HL-60/S4 (cell line): ENCODE measurements around the gene PCDHAC2.

Source experiments
- in situ Hi-C: fragments of 300-500 bp; cut with MboI; formaldehyde crosslinking; loops from 2 replicates; pipeline ENCODE4 v1.14.3; 2022; ENCODE audit warnings: low sequenced_read_pairs

The PCDHAC2 gene

DNA sequence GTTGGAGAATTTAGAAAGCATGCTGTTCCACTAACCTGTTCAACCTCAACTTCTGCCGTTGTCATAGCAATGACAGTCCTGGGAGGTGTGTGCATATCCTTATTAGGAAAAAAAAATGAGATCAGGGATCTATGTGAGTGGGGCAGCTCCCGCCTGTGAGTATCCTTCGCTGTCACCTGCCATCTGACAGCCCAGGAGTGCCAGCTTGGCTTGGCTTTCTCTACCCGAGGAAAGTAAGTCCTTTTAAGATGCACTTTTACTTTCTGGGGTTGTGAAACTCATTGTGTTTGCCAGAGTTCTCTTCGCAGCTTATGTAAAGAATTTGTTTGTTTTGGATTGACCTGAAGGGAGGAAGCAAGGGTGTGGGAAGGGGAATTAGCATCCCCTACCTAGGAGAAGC is 21.8 kb downstream of the PCDHAC2 start:
- in situ Hi-C loops = no loop called here

DNA sequence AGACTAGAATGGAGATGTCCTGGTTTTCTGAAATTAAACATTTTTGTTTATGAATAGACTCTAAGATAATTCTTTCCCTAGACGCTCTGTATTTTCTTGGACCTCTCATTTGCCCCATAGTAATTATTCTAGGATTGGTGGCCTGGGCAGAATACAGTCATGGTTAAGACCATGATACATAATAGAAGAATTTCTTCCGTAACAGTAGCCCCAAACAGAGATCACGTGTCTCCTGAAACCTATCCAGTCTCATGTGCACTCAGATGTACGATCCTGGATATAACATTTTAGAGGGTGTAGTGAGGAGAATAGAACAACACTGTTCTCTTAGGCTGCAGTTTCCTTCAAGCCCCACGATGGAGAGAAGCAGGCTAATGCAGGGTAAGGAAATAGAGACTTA is 22.3 kb downstream of the PCDHAC2 start:
- in situ Hi-C loops = no loop called here

DNA sequence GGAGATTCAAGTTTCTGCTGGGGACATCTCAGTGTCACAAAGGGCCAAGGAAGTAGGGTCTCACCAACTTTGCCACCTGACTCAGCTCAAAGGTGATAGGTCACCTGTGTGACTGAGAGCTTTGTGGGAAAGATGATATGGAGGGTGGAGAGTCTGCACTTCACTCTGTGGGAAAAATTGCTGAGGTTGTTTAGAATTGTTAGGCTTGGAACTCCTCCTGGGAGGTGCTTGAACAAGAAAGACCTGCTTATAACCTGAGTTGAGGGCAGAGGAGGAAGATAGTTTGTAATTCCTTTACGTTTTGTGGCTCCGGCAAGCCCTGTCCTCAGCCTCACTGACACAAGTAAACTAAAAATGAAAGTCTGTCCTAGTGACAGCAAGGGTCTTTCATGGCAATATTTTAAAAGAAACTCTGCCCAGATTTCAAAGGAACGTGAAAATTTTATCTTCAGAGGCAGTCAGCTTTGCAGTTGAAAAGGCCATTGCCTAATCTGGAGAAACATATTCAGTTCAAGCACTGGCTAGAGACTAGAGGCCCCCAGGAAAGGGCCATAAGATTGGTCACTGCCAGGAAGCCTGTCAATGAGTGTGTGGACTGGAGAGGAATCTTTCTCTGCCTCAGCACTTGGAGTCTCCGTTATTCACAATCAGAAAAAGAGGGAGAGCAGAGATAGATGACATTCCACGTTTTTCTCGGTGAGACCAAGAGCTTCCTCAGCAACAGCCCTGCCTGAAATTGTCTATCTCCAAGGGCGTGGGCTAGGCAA is 23.2 kb downstream of the PCDHAC2 start:
- in situ Hi-C loops = no loop called here

DNA sequence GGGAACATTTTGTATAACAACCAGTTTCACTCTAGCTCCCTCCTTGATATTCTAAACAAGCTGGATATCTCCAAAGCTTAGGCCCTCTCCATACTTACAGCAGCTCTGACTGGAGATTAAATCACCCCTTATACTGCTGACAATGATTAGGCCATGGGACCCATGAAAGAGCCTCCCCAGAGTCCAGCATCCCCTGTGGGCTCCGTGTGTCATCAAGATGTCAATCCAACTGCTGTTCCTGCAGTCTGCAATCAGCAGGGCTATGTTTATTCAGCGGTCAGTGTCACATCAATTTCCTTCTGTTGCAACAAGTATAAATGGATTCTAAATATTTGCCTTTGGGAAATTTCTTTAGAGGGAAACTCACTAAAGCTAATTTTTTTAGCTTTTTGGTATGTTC is 26.6 kb downstream of the PCDHAC2 start:
- in situ Hi-C loops = no loop called here

DNA sequence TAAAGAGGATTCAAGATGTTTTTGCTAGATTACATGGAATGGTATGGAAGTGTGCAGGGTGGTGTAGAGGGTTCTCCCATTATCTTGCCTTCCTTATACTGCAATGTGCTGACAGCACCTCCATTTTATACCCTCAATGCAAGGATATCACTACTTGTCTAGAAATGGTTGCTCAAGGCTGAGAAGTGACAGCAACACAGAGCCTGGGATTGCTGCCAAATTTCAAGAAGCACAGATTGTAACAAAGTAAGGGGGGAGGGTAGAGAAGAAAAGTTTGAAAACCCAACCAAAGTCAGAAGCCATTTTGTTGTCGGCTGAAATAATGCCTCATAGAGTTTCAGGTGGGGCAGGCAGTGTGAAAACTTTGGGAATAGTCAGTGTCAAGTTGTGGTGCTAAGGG is 29.8 kb downstream of the PCDHAC2 start:
- in situ Hi-C loops = no loop called here

DNA sequence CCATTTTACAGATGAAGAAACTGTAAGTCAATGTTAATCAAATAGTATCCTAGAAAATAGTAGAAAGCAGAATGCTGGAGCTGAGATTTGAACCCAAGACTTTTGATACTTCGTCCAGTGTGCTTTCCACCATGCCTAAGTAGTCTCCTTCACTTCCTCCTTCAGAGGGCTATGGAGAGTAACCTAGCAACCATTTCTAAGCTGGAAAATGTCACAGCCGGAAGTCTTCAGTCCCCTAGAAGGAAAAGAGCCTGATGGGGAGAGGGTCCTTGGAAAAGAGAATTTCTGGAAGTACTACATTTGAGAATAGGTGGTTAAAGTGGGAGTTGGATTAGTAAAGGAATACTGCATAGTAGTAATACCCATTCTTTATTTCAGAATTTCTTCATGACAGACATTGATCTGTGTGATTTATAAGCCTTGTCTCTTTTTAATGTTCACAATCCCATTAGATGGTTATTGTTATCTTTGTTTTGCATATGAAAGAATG is 32.7 kb downstream of the PCDHAC2 start:
- in situ Hi-C loops = no loop called here

DNA sequence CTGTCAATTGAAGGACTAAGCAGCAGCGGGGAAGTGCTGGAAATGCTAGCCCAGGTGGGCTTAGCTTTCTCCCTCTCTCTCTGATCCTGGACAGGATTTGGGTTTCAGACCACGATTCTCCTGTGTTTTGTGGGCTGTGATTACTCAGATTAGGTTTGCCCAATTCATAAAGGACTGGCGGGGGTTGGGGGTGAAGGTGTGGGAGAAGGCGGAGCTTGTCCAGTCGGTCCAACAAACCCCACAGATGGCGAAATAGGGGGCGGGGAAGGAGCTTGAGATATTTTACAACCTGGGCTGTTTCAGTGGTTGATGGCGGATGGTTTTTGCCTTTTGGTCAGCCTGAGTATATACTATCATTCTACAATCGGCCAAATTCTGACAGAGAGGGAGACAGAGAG is 35.2 kb downstream of the PCDHAC2 start:
- in situ Hi-C loops = no loop called here

DNA sequence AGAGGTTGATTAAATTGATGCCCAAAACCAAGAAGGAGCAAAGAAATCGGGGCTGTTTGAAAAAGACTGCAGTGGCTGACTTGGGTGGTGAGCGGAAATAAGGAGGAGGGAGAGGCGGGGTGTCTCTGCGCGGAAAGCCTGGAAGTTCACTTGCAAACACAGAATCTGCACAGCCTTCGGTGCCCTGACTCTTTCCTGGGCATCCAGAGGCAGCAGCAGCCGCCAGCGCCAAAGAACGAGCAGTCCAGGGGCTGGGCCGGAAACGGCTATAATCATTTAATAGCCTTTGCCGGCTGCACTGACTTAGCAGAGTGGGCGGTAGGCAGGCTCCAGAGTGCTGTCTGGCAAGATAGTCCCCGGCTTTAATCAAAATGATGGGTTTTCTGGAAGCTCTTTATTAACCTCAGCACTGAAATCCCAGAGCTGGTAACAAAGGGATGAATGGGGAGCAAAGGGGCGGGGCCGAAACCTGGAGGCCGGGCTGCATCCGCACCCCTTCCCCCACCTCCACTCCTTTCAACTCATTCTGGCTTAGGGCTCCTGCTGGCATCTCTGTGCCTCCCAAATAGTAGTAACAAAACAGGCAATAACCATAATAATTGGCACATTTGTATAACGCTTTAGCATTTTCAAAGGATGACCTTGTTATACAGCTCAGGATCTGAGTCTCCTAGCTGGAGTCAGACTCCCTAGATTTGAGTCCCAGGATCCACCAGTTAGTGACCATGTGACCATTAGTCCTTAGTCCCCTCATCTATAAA is 35.7 kb downstream of the PCDHAC2 start:
- in situ Hi-C loops = no loop called here

DNA sequence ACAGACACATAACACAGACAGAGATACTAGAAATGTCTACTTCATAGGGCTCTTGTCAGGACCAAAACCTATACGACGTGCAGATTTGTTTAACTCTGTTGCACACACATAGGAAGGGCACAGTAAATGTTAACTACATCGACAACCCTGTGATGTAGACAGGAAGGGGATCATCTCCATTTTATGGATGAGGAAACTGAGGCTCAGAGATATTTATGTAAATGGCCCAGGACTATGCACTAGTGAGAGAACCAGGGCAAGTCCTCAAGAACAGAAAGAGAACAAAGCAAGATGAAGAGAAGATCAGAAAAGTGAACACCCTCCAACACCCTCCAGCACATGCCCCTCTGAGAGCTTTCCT is 36.3 kb downstream of the PCDHAC2 start:
- in situ Hi-C loops = no loop called here

DNA sequence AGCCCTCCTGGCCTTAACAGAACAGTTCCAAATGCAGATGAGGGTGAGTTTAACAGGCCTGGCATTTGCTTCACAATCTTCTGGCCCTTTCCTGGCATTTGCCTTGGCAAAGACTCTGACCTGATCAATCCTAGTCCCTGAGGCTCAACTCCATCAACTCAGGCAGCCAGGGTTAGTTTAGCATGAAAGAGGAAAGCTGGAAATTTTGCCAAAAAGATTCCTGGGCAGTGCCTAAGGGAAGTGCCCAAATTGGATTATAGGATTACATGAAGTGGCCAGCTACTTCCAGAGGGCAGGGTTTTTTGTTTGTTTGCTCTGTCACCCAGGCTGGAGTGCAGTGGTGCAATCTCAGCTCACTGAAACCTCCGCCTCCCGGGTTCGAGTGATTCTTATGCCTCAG is 36.8 kb downstream of the PCDHAC2 start:
- in situ Hi-C loops = no loop called here

DNA sequence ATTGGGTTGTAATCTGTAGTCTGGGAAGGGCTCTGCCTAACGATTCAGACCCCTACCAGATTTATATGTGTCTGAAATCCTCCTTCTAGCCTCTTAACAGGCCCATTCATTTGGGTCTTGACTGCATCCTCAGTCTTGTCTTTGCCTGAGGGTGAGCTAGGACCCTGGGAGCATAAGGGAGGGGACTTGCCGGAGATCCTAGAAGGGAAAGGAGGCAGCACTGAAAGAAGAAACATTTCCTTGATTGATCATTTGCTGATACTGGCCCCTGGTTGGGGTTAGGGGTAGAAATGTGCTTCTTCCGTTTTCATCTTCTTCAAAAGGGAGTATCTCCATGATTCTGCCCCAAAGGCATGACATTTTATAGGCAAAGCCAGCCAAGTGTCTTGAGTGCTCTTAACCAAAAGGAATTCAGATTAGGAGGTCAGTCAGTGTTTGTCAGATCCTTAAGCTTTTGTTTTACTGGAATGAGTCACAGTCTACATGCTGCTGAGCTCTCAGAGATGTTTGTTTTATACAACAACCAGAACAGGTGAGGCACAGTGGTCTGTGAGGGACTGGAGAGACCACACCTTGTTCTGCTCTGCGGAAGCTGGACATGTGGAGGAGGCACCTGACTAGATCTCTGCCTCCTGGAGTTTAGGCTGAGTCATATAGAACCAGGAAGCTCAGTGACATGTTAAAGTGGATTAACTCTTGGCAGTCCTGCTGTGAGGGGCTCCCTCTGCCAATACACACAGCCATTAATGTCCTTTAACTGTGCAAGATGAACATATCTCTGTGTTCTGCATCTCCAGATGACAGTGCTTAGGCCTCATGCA is 37.7 kb downstream of the PCDHAC2 start:
- in situ Hi-C loops = no loop called here

DNA sequence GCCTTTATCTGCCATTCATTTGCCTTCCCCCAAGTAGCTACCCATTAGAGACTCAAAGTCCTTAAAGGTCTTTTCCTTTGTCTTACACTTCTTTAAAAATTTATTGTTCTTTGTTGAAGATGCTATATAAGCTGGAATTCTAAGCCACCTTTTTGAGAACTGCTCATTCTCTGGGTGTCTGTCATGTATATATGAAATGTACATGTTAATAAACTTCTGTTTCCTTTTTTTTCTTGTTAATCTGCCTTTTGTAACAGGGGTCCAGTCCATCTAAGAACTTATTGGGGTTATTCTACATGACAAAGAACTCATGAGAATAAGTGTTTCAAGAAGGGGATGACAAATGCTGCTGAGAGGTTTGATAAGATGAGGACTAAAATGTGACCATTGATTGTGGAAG is 41.5 kb downstream of the PCDHAC2 start:
- in situ Hi-C loops = no loop called here

DNA sequence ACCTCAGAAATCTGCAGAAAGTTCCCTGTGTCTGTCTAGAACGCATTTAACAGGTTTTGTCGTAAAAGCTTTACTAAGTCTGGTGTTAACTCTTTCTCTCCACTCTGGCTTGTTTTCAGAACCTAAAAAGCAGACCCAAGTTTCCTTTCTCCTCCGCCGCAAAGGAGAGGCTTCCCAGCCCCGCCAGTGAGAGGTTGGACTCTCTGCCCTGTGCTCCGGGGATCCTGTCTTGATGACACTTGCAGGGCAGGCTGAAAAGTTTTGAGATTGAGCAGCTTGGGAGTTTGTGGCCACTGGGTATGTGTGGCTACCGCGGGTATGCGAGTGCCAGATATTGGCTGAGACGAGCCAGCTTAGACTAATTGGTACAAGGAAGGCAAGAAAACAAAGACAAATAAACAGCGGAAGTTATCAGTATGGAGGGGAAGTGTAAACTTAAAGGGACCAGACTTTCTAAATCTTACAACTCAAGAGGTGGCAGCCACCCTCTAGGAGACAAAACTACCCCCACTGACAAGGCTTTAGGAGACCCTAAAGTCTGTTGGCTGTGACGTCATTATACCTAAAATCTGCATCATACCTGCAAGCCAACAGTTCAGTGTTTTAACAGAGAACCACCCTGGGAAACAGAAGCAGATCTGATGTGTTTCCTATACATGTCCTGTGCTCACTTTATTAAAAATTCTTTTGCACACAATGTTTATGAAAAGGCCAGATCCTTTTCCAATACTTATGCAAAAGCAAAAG is 43.9 kb downstream of the PCDHAC2 start:
- in situ Hi-C loops = no loop called here

DNA sequence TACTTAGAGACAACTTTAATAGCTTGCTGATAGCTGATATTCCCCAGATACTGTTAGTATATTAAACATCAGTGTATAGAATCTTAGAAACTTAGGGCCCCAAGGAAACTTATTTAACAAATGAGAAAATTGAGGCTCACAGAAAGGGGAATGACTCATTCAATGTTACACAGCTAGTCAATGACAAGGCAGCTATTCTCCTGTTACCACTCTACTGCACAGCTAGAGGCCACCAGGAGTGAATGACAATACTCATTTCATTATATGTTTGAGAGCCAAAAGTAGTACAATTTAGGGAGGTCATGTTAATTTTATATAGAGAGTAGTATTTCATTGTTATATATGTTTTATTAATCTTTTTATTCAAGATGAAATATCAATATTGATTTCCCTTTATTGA is 51.7 kb downstream of the PCDHAC2 start:
- in situ Hi-C loops = no loop called here
